GM12872 (cell line): ENCODE measurements around the gene GP5.

ENCODE experiments used
- TF ChIP-seq, protein P1 (sequence below): IDR thresholded peaks from 3 replicates; pipeline ENCODE4 v1.5.1; 2011; ENCODE audit warnings: low read depth, mild to moderate bottlenecking, low read length, moderate library complexity; ENCODE audit not compliant: insufficient read depth

Gene GP5

GRCh38 chr3:194390835-194391234 is 8.2 kb downstream of the GP5 start:
- TF ChIP-seq, protein P1, sequence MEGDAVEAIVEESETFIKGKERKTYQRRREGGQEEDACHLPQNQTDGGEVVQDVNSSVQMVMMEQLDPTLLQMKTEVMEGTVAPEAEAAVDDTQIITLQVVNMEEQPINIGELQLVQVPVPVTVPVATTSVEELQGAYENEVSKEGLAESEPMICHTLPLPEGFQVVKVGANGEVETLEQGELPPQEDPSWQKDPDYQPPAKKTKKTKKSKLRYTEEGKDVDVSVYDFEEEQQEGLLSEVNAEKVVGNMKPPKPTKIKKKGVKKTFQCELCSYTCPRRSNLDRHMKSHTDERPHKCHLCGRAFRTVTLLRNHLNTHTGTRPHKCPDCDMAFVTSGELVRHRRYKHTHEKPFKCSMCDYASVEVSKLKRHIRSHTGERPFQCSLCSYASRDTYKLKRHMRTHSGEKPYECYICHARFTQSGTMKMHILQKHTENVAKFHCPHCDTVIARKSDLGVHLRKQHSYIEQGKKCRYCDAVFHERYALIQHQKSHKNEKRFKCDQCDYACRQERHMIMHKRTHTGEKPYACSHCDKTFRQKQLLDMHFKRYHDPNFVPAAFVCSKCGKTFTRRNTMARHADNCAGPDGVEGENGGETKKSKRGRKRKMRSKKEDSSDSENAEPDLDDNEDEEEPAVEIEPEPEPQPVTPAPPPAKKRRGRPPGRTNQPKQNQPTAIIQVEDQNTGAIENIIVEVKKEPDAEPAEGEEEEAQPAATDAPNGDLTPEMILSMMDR = no peak

- TF ChIP-seq, protein P1 = no peak
Measured at GRCh38 chr3:194389269-194389668, 9.8 kb downstream of the GP5 start.

DNA sequence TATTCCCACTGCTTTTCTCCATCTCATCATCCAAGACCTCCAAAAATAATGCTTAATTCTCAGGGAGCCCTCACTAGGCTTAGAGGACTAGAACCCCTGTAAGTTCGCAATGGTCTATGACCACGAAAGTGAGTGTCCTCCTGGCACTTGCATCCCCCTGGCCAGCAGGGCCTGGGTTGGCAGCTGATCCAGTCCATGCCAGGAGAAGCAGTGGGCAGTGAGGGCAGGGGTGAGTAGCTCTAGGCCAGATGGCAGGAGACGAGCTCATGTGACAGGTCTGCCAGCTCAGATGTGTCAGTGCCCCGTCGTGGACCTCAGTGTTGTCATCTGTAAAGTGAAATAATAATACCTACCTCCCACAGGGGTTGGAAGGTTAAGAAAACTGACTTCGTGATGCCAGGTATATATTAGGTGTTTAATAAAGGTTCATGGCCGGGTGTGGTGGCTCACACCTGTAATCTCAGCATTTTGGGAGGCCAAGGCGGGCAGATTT is 11.1 kb downstream of the GP5 start:
- TF ChIP-seq, protein P1 = no peak

GRCh38 chr3:194387276-194387675 is 11.8 kb downstream of the GP5 start:
- TF ChIP-seq, protein P1 = no peak

- TF ChIP-seq, protein P1 = no peak
Measured at GRCh38 chr3:194386648-194387047, 12.4 kb downstream of the GP5 start.

DNA sequence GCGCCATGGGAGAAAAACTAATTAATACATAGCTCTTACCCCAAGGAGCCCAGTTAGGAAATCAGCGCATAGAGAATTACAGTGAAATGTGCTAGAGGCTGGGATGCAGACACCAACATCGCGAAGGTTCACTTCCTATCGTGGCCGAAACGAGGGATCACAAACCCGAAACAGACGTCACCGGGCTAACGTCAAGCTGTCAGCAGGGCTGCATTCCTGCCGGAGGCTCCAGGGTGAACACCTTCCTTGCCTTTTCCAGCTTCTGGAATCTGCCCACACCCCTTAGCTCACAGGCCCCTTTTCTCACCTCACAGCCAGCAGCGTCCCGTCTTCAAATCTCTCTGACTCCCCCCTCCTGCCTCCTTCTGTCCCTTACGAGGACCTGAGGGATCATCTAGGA is 13.0 kb downstream of the GP5 start:
- TF ChIP-seq, protein P1 = no peak

DNA sequence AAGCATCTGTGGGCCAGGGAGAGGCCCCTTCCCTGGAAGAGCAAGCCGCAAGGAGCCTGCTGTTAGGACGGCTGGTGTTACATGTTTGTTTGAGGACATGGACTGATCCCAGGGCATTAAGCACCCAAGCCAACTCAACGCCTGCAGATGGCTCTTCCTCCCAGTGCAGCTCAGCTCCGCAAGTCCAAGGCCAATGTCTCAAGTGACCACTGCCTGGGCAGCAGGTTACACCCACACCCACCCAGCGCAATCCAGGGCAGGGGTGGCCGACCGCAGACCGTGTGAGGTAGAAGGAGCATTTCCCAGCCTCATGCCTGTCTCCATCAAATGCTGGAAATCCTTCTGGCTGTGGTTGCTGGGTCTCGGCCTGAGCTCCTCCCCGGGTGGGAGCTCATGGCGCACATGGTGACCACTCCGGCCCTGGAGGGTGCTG is 14.5 kb downstream of the GP5 start:
- TF ChIP-seq, protein P1 = no peak
